IPS-20b (cell line): ENCODE data around the gene NDUFA3.

Experiments
- H3K27ac ChIP-seq: one replicate; pipeline ENCODE4 v1.5.1; 2013; ENCODE audit warnings: low read length
- H3K27me3 ChIP-seq: 2 replicates; pipeline ENCODE4 v1.6.1; 2013; ENCODE audit warnings: mild to moderate bottlenecking, low read length, inconsistent platforms; ENCODE audit not compliant: insufficient read depth
- H3K36me3 ChIP-seq: 2 replicates; pipeline ENCODE4 v1.6.1; 2013; ENCODE audit warnings: low read depth, mild to moderate bottlenecking, inconsistent platforms, low read length, moderate library complexity; ENCODE audit not compliant: insufficient read depth
- H3K4me1 ChIP-seq: 2 replicates; pipeline ENCODE4 v1.6.1; 2013; ENCODE audit warnings: mild to moderate bottlenecking, control low read depth, inconsistent platforms, low read length, moderate library complexity; ENCODE audit not compliant: insufficient read depth
- H3K4me3 ChIP-seq: 2 replicates; pipeline ENCODE4 v1.5.1; 2013; ENCODE audit warnings: mild to moderate bottlenecking, low read length, inconsistent platforms
- H3K9ac ChIP-seq: 2 replicates; pipeline ENCODE4 v1.6.1; 2013; ENCODE audit warnings: low read depth, mild to moderate bottlenecking, inconsistent platforms, low read length, moderate library complexity
- H3K9me3 ChIP-seq: 2 replicates; pipeline ENCODE4 v1.6.1; 2013; ENCODE audit warnings: mild to moderate bottlenecking, low read depth, low read length, inconsistent platforms; ENCODE audit not compliant: insufficient read depth

The NDUFA3 gene

GRCh38 chr19:54114340-54115108 lies 11.9 kb downstream of the NDUFA3 start:
- Histone ChIP-seq H3K9me3 (no peaks in the 10 kb centered on the region), H3K9ac (peak overlapping the region; percentile 90), H3K4me3 (peak overlapping the region; percentile 86), H3K27me3 (no peaks in the 10 kb centered on the region), H3K36me3 (peaks cover 51% of the 10 kb centered on the region), H3K4me1 (no peaks in the 10 kb centered on the region), H3K27ac (peak overlapping the region; percentile 81)

GRCh38 chr19:54115109-54116063 lies 12.7 kb downstream of the NDUFA3 start, which contains the start of the genes PRPF31 and TFPT:
Gene PRPF31, plus strand, starts transcription at chr19:54115754. Its CDS starts 2,525 bp downstream, at chr19:54118279.
Gene TFPT, minus strand, starts transcription at chr19:54115657. Its CDS starts 388 bp downstream, at chr19:54115269.
- Histone ChIP-seq H3K9me3 (no peaks in the 10 kb centered on the region), H3K9ac (peak within 1 kb of the TSS; percentile 90), H3K4me3 (peak within 1 kb of the TSS; percentile 86), H3K27ac (peak within 1 kb of the TSS; percentile 81), H3K27me3 (no peaks in the 10 kb centered on the region), H3K36me3 (peaks cover 51% of the 10 kb centered on the region), H3K4me1 (no peaks in the 10 kb centered on the region)

DNA sequence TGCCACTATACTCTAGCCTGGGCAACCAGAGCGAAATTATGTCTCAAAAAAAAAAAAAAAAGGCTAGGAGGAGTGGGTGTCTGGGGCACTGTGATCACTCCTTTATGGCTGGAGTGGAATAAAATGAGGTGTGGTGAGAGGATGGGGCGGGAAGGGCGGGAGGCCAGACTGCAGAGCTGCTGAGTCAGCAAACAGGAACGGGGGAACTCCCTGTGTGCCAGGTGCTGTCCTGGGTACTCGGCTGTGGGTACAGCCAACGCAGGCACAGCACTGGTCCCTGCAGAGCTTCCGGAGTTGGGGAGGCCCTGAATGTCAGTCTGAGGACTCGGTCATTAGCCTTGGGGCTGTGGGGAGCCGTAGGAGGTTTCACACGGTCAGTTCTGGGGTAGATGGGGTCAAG lies 18.6 kb downstream of the NDUFA3 start:
- H3K27ac ChIP-seq, result no peak overlapping the region
- H3K27me3 ChIP-seq, result no peaks in the 10 kb centered on the region
- H3K9ac ChIP-seq, result no peak overlapping the region
- H3K4me3 ChIP-seq, result no peak overlapping the region
- peaks cover 77% of the 10 kb centered on the region for H3K36me3 ChIP-seq
- no peaks in the 10 kb centered on the region for H3K4me1 ChIP-seq
- no peaks in the 10 kb centered on the region for H3K9me3 ChIP-seq

DNA sequence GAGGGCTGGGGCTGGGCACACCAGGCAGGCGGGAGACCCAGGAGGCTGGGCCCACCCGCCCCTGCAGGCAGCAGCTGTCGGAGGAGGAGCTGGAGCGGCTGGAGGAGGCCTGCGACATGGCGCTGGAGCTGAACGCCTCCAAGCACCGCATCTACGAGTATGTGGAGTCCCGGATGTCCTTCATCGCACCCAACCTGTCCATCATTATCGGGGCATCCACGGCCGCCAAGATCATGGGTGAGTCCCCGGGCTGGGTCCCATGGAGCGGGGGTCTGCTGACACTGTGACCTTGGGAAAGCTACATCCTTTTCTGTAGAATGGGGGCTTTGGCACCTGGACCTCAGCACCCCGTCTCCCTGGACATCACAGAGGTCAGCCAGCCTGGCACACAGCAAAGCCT lies 21.0 kb downstream of the NDUFA3 start:
- Histone ChIP-seq H3K27me3 (no peaks in the 10 kb centered on the region), H3K36me3 (peaks cover 81% of the 10 kb centered on the region), H3K9me3 (no peaks in the 10 kb centered on the region), H3K27ac (no peak overlapping the region), H3K4me1 (no peaks in the 10 kb centered on the region), H3K4me3 (no peak overlapping the region), H3K9ac (no peak overlapping the region)

DNA sequence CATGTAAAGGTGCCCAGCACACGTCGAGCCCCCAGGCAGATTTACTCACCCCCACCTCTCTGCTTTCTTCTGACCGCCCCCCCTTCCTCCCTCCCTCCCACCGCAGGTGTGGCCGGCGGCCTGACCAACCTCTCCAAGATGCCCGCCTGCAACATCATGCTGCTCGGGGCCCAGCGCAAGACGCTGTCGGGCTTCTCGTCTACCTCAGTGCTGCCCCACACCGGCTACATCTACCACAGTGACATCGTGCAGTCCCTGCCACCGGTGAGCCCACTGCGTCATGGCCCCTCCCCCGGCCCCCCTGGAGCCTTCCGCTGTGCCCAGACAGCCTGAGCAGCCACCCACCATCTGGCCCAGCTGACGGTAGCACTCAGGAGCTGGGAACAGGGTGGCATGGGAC lies 21.7 kb downstream of the NDUFA3 start:
- no peak overlapping the region for H3K9ac ChIP-seq
- H3K36me3 ChIP-seq, result peaks cover 83% of the 10 kb centered on the region
- H3K4me1 ChIP-seq, result no peaks in the 10 kb centered on the region

DNA sequence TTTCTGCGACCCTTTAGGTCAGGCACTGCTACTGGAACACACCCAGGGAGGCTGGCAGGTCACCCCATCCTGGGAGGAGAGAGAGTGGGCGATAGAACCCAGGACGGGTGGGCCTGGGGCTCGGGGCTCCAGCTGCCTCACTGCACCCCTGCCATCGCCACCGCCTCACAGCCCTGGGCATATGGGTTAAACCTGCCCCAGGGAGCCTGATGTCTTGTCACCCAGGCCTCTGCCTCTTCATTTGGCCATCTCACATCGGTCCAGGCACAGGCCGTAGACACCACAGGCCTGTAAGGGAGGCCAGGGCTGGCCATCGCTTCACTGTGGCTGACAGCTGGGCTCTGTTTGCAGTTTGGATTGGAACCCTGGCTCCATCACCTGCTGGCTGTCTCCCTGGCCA lies 23.1 kb downstream of the NDUFA3 start:
- Histone ChIP-seq H3K36me3 (peaks cover 77% of the 10 kb centered on the region), H3K27ac (no peak overlapping the region), H3K9ac (no peak overlapping the region), H3K9me3 (no peaks in the 10 kb centered on the region), H3K4me1 (no peaks in the 10 kb centered on the region), H3K27me3 (no peaks in the 10 kb centered on the region), H3K4me3 (no peak overlapping the region)

More for the DNA sequence above, 21.7 kb downstream of the NDUFA3 start:
- Histone ChIP-seq H3K9me3 (no peaks in the 10 kb centered on the region), H3K4me3 (no peak overlapping the region), H3K27ac (no peak overlapping the region), H3K27me3 (no peaks in the 10 kb centered on the region)

- Histone ChIP-seq H3K4me3 (no peak overlapping the region), H3K4me1 (no peaks in the 10 kb centered on the region), H3K36me3 (peaks cover 72% of the 10 kb centered on the region), H3K9me3 (no peaks in the 10 kb centered on the region), H3K27ac (no peak overlapping the region), H3K9ac (no peak overlapping the region), H3K27me3 (no peaks in the 10 kb centered on the region)
Observed at GRCh38 chr19:54127688-54128440, 25.2 kb downstream of the NDUFA3 start.

- no peak overlapping the region for H3K9ac ChIP-seq
- H3K9me3 ChIP-seq, result no peaks in the 10 kb centered on the region
- peaks cover 67% of the 10 kb centered on the region for H3K36me3 ChIP-seq
- no peaks in the 10 kb centered on the region for H3K27me3 ChIP-seq
- H3K27ac ChIP-seq, result no peak overlapping the region
- no peak overlapping the region for H3K4me3 ChIP-seq
- no peaks in the 10 kb centered on the region for H3K4me1 ChIP-seq
Observed at GRCh38 chr19:54128441-54128725, 25.7 kb downstream of the NDUFA3 start.

GRCh38 chr19:54128796-54129616 lies 26.4 kb downstream of the NDUFA3 start:
- Histone ChIP-seq H3K27ac (no peak overlapping the region), H3K36me3 (peaks cover 61% of the 10 kb centered on the region), H3K9me3 (no peaks in the 10 kb centered on the region), H3K9ac (no peak overlapping the region), H3K4me3 (no peak overlapping the region), H3K4me1 (no peaks in the 10 kb centered on the region), H3K27me3 (no peaks in the 10 kb centered on the region)

DNA sequence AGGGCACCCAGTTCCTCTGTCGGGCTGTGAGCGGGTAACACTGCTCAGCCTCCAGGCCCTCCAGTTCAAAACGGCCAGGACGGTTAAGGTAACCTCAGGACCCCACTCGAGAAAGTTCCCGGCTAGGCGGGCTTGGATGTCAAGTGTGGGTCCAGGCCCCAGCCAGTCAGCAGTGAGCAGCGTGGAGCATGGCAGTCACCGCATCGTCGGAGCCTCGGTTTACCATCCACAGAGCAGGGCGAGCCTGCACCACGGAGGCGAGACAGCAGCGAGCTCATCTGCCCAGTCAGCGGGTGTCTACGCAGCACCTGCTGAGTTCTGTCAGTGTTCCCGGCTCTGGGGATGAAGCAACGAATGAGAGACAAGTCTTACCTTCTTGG lies 27.0 kb downstream of the NDUFA3 start:
- no peak overlapping the region for H3K9ac ChIP-seq
- no peaks in the 10 kb centered on the region for H3K9me3 ChIP-seq
- H3K4me1 ChIP-seq, result no peaks in the 10 kb centered on the region
- no peaks in the 10 kb centered on the region for H3K27me3 ChIP-seq
- peaks cover 55% of the 10 kb centered on the region for H3K36me3 ChIP-seq
- no peak overlapping the region for H3K4me3 ChIP-seq
- no peak overlapping the region for H3K27ac ChIP-seq
